Stimulated activated CD4-positive, alpha-beta T cell treated with anti-CD3 and anti-CD28 coated beads, Interleukin-15, amount 100 ng/mL, for 1 hour (primary cell): ENCODE measurements around the gene ANAPC13.

Experiments used
- DNase-seq, 2 donors: peaks; one replicate each; pipeline ENCODE4 v3.0.0-alpha.2; 2020; ENCODE audit warnings: low read depth in 1 of 2, low spot score in 1 of 2

The ANAPC13 gene

GRCh38 chr3:134457376-134458074 is 28.3 kb downstream of the ANAPC13 start:
- no peak for DNase-seq

- DNase-seq = no peak
Measured at GRCh38 chr3:134453631-134454030, 32.2 kb downstream of the ANAPC13 start.

GRCh38 chr3:134449951-134450350 is 35.8 kb downstream of the ANAPC13 start:
- DNase-seq = no peak

GRCh38 chr3:134449277-134449676 is 36.5 kb downstream of the ANAPC13 start:
- no peak for DNase-seq

GRCh38 chr3:134448664-134449063 is 37.1 kb downstream of the ANAPC13 start:
- DNase-seq = no peak

GRCh38 chr3:134447351-134447750 is 38.4 kb downstream of the ANAPC13 start:
- DNase-seq = no peak

GRCh38 chr3:134446800-134447199 is 39.0 kb downstream of the ANAPC13 start:
- no peak for DNase-seq

- DNase-seq = no peak
Measured at GRCh38 chr3:134445636-134446035, 40.1 kb downstream of the ANAPC13 start.

GRCh38 chr3:134445095-134445494 is 40.7 kb downstream of the ANAPC13 start:
- no peak for DNase-seq

GRCh38 chr3:134441821-134442220 is 44.0 kb downstream of the ANAPC13 start:
- DNase-seq = no peak

- no peak for DNase-seq
Measured at GRCh38 chr3:134441321-134441720, 44.5 kb downstream of the ANAPC13 start.

- no peak for DNase-seq
Measured at GRCh38 chr3:134437211-134437752, 48.5 kb downstream of the ANAPC13 start.

- no peak for DNase-seq
Measured at GRCh38 chr3:134432236-134432635, 53.5 kb downstream of the ANAPC13 start.

GRCh38 chr3:134430950-134431445 is 54.8 kb downstream of the ANAPC13 start:
- no peak for DNase-seq

GRCh38 chr3:134430174-134430573 is 55.6 kb downstream of the ANAPC13 start:
- DNase-seq = no peak

GRCh38 chr3:134428401-134428800 is 57.4 kb downstream of the ANAPC13 start:
- DNase-seq = no peak
